HepG2 (cell line): Measurements from ENCODE around the gene COPS8. TPM values are rescaled to one million over a fixed set of nuclear protein-coding genes. Genes with fewer than 3 reads are reported as not detected.
A peak's percentile ranks its signal among the peaks of the same experiment; 100 is the strongest.

Source experiments
- ARNTL ChIP-seq: sonication (generic); formaldehyde crosslinking; IDR thresholded peaks from 2 replicates; pipeline ENCODE4 v1.4.0; 2020; ENCODE audit warnings: mild to moderate bottlenecking, missing genetic modification reagents
- CBX5 ChIP-seq: sonication (generic); formaldehyde crosslinking; IDR thresholded peaks from 2 replicates; pipeline ENCODE4 v1.4.0; 2020; ENCODE audit warnings: missing genetic modification reagents, borderline replicate concordance
- DR1 ChIP-seq: sonication (generic); formaldehyde crosslinking; IDR thresholded peaks from 2 replicates; pipeline ENCODE4 v1.8.0; 2021; ENCODE audit warnings: mild to moderate bottlenecking, missing genetic modification reagents, inconsistent platforms
- FOXP4 ChIP-seq: sonication (generic); formaldehyde crosslinking; IDR thresholded peaks from 2 replicates; pipeline ENCODE4 v1.4.0; 2020; ENCODE audit warnings: missing genetic modification reagents
- HNRNPK ChIP-seq: fragments of 200-400 bp; formaldehyde crosslinking; IDR thresholded peaks from 2 replicates; pipeline ENCODE4 v1.6.1; 2018; ENCODE audit warnings: low read length, low read depth, moderate library complexity, mild to moderate bottlenecking; ENCODE audit not compliant: poor library complexity, severe bottlenecking
- JUNB ChIP-seq: sonication (generic); formaldehyde crosslinking; IDR thresholded peaks from 2 replicates; pipeline ENCODE4 v1.8.0; 2022; ENCODE audit warnings: missing genetic modification reagents, mild to moderate bottlenecking, borderline replicate concordance
- NR3C1 ChIP-seq: sonication (generic); formaldehyde crosslinking; IDR thresholded peaks from 2 replicates; pipeline ENCODE4 v1.4.0; 2020; ENCODE audit warnings: missing genetic modification reagents
- THAP8 ChIP-seq: sonication (generic); formaldehyde crosslinking; IDR thresholded peaks from 2 replicates; pipeline ENCODE4 v1.5.1; 2020; ENCODE audit warnings: missing genetic modification reagents, mild to moderate bottlenecking, borderline replicate concordance
- ZBTB1 ChIP-seq: sonication (generic); formaldehyde crosslinking; IDR thresholded peaks from 2 replicates; pipeline ENCODE4 v1.4.0; 2020; ENCODE audit warnings: missing genetic modification reagents, borderline replicate concordance
- ZNF235 ChIP-seq: sonication (generic); formaldehyde crosslinking; IDR thresholded peaks from 2 replicates; pipeline ENCODE4 v1.8.1; 2023; ENCODE audit warnings: mild to moderate bottlenecking, missing genetic modification reagents, borderline replicate concordance
- ZNF263 ChIP-seq: sonication (generic); formaldehyde crosslinking; IDR thresholded peaks from 2 replicates; pipeline ENCODE4 v1.4.0; 2020; ENCODE audit warnings: missing genetic modification reagents
- ZNF567 ChIP-seq: sonication (generic); formaldehyde crosslinking; IDR thresholded peaks from 2 replicates; pipeline ENCODE4 v1.8.1; 2023; ENCODE audit warnings: mild to moderate bottlenecking, missing genetic modification reagents, borderline replicate concordance
- ZNF678 ChIP-seq: sonication (generic); formaldehyde crosslinking; IDR thresholded peaks from 2 replicates; pipeline ENCODE4 v1.4.0; 2020; ENCODE audit warnings: mild to moderate bottlenecking, missing genetic modification reagents
- ZNF816 ChIP-seq: sonication (generic); formaldehyde crosslinking; IDR thresholded peaks from 2 replicates; pipeline ENCODE4 v1.8.0; 2022; ENCODE audit warnings: missing genetic modification reagents, mild to moderate bottlenecking, borderline replicate concordance
- ZNF883 ChIP-seq: sonication (generic); formaldehyde crosslinking; IDR thresholded peaks from 2 replicates; pipeline ENCODE4 v1.5.1; 2020; ENCODE audit warnings: mild to moderate bottlenecking, missing genetic modification reagents; ENCODE audit errors: not compliant biosample characterization
- ZUFSP ChIP-seq: sonication (generic); formaldehyde crosslinking; IDR thresholded peaks from 2 replicates; pipeline ENCODE4 v1.9.0; 2021; ENCODE audit warnings: missing genetic modification reagents, mild to moderate bottlenecking, borderline replicate concordance
- polyA plus RNA-seq, 8 experiments: library from polyadenylated mRNA; depleted of rRNA in 3 of 8; stranded (reverse) in 7 of 8; unstranded in 1 of 8; fragments of >200 nt; fragmentation: Illumina TruSeq in 4 of 8; extraction: Trizol in 4 of 8; gene quantifications; 2 replicates each; pipeline versions ENCODE4 v1.2.1 to v1.2.3, GENCODE V29; 2011 to 2016; ENCODE audit warnings: low read depth in 4 of 8, missing spikeins in 1 of 8, mixed read lengths in 1 of 8; ENCODE audit not compliant: insufficient read depth in 1 of 8
- total RNA-seq, 5 experiments: library from RNA; depleted of rRNA; stranded (reverse); fragments of >200 nt; fragmentation: Illumina TruSeq; extraction: Trizol; gene quantifications; 2 replicates each; pipeline ENCODE4 v1.2.3, GENCODE V29; 2016; ENCODE audit warnings: low read depth in 1 of 5

The COPS8 gene
- total and polyA plus RNA-seq, 2 of the 13 experiments (the other 11 are each of a cell fraction or from before 2014, with no cell fraction given) = 86.3 to 96.6 TPM

- TF ChIP-seq ZNF678 (no peak), ZNF235 (CRISPR knock-in tag) (no peak), ZUFSP (CRISPR knock-in tag) (no peak; the same call in 1 of the 2 replicates), ARNTL (CRISPR knock-in tag) (no peak; the same call in 1 of the 2 replicates), CBX5 (CRISPR knock-in tag) (peak; percentile 90; the same call in 1 of the 2 replicates), ZNF567 (CRISPR knock-in tag) (peak; percentile 89; the same call in 1 of the 2 replicates), ZNF263 (CRISPR knock-in tag) (peak; percentile 81), FOXP4 (CRISPR knock-in tag) (peak; percentile 80), JUNB (CRISPR knock-in tag) (no peak), THAP8 (CRISPR knock-in tag) (no peak), ZNF816 (no peak), ZBTB1 (CRISPR knock-in tag) (no peak), NR3C1 (CRISPR knock-in tag) (no peak), DR1 (CRISPR knock-in tag) (peak; percentile 97), ZNF883 (CRISPR knock-in tag) (peak; percentile 95), HNRNPK (peak; percentile 57)
Observed at GRCh38 chr2:237085248-237086221, at the start of gene COPS8 (continued).
